ENCODE measurements around the gene WASHC4. TPM values are rescaled to one million over a fixed set of nuclear protein-coding genes. Genes with fewer than 3 reads are reported as not detected.

Gene WASHC4
- total and polyA plus RNA-seq, 8 donors = 6.1 to 128 (median 27.8) TPM

- Histone ChIP-seq H3K4me1 (no peaks in the 10 kb centered on the region), H3K36me3 (peaks cover 4 to 57% (median 29%) of the 10 kb centered on the region in 4 donors), H3K27ac (no peak overlapping the region), H3K27me3 (no peaks in the 10 kb centered on the region), H3K9me3 (no peaks in the 10 kb centered on the region), H3K4me3 (no peak overlapping the region)
- 55 to 68% (median 60%) methylated on average over 6 of the region's 6 CpGs for WGBS, 5 donors
- DNase-seq = no peak
- no peak for TF ChIP-seq POLR2A (IDR thresholded peaks at IDR 0.05)
- TF ChIP-seq POLR2AphosphoS5 (IDR thresholded peaks at IDR 0.05) = no peak
- TF ChIP-seq CTCF (IDR thresholded peaks at IDR 0.05) = no peak
- TF ChIP-seq EP300 (IDR thresholded peaks at IDR 0.05) = no peak
- intact Hi-C loops (cut with DNase I; ENCODE audit: low total_unique reads) = no loop called here
Observed at GRCh38 chr12:105067511-105068031, 40.0 kb upstream of the WASHC4 start.

GRCh38 chr12:105069936-105070702 lies 37.4 kb upstream of the WASHC4 start:
- 61 to 77% (median 66%) methylated on average over 4 of the region's 4 CpGs for WGBS, 5 donors
- Histone ChIP-seq H3K36me3 (peaks cover 0 to 47% (median 26%) of the 10 kb centered on the region in 4 donors), H3K27ac (no peak overlapping the region), H3K4me1 (no peaks in the 10 kb centered on the region), H3K27me3 (no peaks in the 10 kb centered on the region), H3K9me3 (no peaks in the 10 kb centered on the region), H3K4me3 (no peak overlapping the region)
- DNase-seq = no peak
- no peak for TF ChIP-seq POLR2AphosphoS5 (IDR thresholded peaks at IDR 0.05)
- intact Hi-C loops (cut with DNase I; ENCODE audit: low total_unique reads) = no loop called here

GRCh38 chr12:105071981-105072380 lies 35.5 kb upstream of the WASHC4 start:
- intact Hi-C loops (cut with DNase I; ENCODE audit: low total_unique reads) = no loop called here
- WGBS, 5 donors = 93 to 98% (median 97%) methylated on average over 3 of the region's 3 CpGs
- Histone ChIP-seq H3K9me3 (no peaks in the 10 kb centered on the region), H3K36me3 (peaks cover 0 to 32% (median 13%) of the 10 kb centered on the region in 4 donors), H3K27me3 (no peaks in the 10 kb centered on the region), H3K4me3 (no peak overlapping the region), H3K4me1 (no peaks in the 10 kb centered on the region), H3K27ac (no peak overlapping the region)
- TF ChIP-seq POLR2A (IDR thresholded peaks at IDR 0.05) (no peak), CTCF (IDR thresholded peaks at IDR 0.05) (no peak), EP300 (IDR thresholded peaks at IDR 0.05) (no peak), POLR2AphosphoS5 (IDR thresholded peaks at IDR 0.05) (no peak)
- no peak for DNase-seq

GRCh38 chr12:105072888-105073488 lies 34.5 kb upstream of the WASHC4 start:
- WGBS, 5 donors = 81 to 94% (median 88%) methylated on average over 4 to 6 of the region's 6 CpGs
- intact Hi-C loops (cut with DNase I; ENCODE audit: low total_unique reads) = no loop called here
- TF ChIP-seq EP300 (IDR thresholded peaks at IDR 0.05) = no peak
- TF ChIP-seq CTCF (IDR thresholded peaks at IDR 0.05) = no peak
- no peak for TF ChIP-seq POLR2AphosphoS5 (IDR thresholded peaks at IDR 0.05)
- no peak for TF ChIP-seq POLR2A (IDR thresholded peaks at IDR 0.05)
- Histone ChIP-seq H3K4me3 (no peak overlapping the region), H3K36me3 (peaks cover 0 to 27% (median 11%) of the 10 kb centered on the region in 4 donors), H3K27ac (no peak overlapping the region), H3K9me3 (no peaks in the 10 kb centered on the region), H3K27me3 (no peaks in the 10 kb centered on the region), H3K4me1 (no peaks in the 10 kb centered on the region)
- DNase-seq = no peak
